ENCODE data around the gene ADAMTSL5. TPM values are rescaled to one million over a fixed set of nuclear protein-coding genes. Genes with fewer than 3 reads are reported as not detected.
A peak's percentile ranks its signal among the peaks of the same experiment; 100 is the strongest.

Gene ADAMTSL5
- total RNA-seq, 1 donor from 2014 or later = not detected

- no peak for DNase-seq (ENCODE audit: low read depth in 2 of 2)
Measured at GRCh38 chr19:1495799-1496713, 16.8 kb downstream of the ADAMTSL5 start.

- no peak for DNase-seq (ENCODE audit: low read depth in 2 of 2)
Measured at GRCh38 chr19:1495051-1495798, 17.6 kb downstream of the ADAMTSL5 start.

- no peak for DNase-seq (ENCODE audit: low read depth in 2 of 2)
Measured at GRCh38 chr19:1494115-1494815, 18.6 kb downstream of the ADAMTSL5 start.

GRCh38 chr19:1492474-1493006 lies 20.3 kb downstream of the ADAMTSL5 start:
- peak in 1 of 2 donors; percentile 37 for DNase-seq (ENCODE audit: low read depth in 2 of 2)

GRCh38 chr19:1491849-1492170 lies 21.0 kb downstream of the ADAMTSL5 start:
- no peak for DNase-seq (ENCODE audit: low read depth in 2 of 2)

- no peak for DNase-seq (ENCODE audit: low read depth in 2 of 2)
Measured at GRCh38 chr19:1491114-1491848, 21.5 kb downstream of the ADAMTSL5 start, which contains the start of gene REEP6. Gene REEP6, plus strand, starts transcription at chr19:1491181. Its CDS starts 89 bp downstream, at chr19:1491270.

- DNase-seq (ENCODE audit: low read depth in 2 of 2) = peak; percentile 99
Measured at GRCh38 chr19:1490311-1491113, 22.3 kb downstream of the ADAMTSL5 start, which contains the start of gene PCSK4. Gene PCSK4, minus strand, starts transcription at chr19:1490350. Its CDS starts 4 bp downstream, at chr19:1490346.

GRCh38 chr19:1489463-1490310 lies 23.1 kb downstream of the ADAMTSL5 start:
- no peak for DNase-seq (ENCODE audit: low read depth in 2 of 2)

GRCh38 chr19:1488282-1488601 lies 24.6 kb downstream of the ADAMTSL5 start:
- no peak for DNase-seq (ENCODE audit: low read depth in 2 of 2)

- no peak for DNase-seq (ENCODE audit: low read depth in 2 of 2)
Measured at GRCh38 chr19:1487576-1488281, 25.1 kb downstream of the ADAMTSL5 start.

- DNase-seq (ENCODE audit: low read depth in 2 of 2) = no peak
Measured at GRCh38 chr19:1486720-1487575, 25.9 kb downstream of the ADAMTSL5 start.

- DNase-seq (ENCODE audit: low read depth in 2 of 2) = no peak
Measured at GRCh38 chr19:1483979-1484428, 28.8 kb downstream of the ADAMTSL5 start.

GRCh38 chr19:1483131-1483978 lies 29.5 kb downstream of the ADAMTSL5 start:
- DNase-seq (ENCODE audit: low read depth in 2 of 2) = no peak

GRCh38 chr19:1482361-1483130 lies 30.3 kb downstream of the ADAMTSL5 start:
- DNase-seq (ENCODE audit: low read depth in 2 of 2) = no peak

GRCh38 chr19:1481893-1482360 lies 30.9 kb downstream of the ADAMTSL5 start:
- no peak for DNase-seq (ENCODE audit: low read depth in 2 of 2)
